GM23338 (cell line): ENCODE data around the gene USP9Y. TPM values are rescaled to one million over a fixed set of nuclear protein-coding genes. Genes with fewer than 3 reads are reported as not detected.

Source experiments
- ATAC-seq: fragments of 200-7000 bp; cut with Tn5 transposase; 3 replicates; pipeline ENCODE4 v1.9.1; 2020
- DNase-seq: peaks from one replicate; pipeline ENCODE4 v3.0.0-alpha.2; 2015; ENCODE audit warnings: low spot score
- H2AFZ ChIP-seq: fragments of 200-600 bp; sonication (generic); 2 replicates; pipeline ENCODE4 v1.8.0; 2016; ENCODE audit warnings: antibody characterized with exemption, mild to moderate bottlenecking, moderate library complexity
- H3F3A ChIP-seq: fragments of 200-600 bp; sonication (generic); replicated peaks from 2 replicates; pipeline ENCODE4 v1.8.0; 2017; ENCODE audit warnings: antibody characterized with exemption, mixed run types, low read depth
- H3K27ac ChIP-seq: fragments of 200-600 bp; sonication (generic); 2 replicates; pipeline ENCODE4 v1.6.1; 2016; ENCODE audit warnings: low read depth
- H3K27me3 ChIP-seq: fragments of 200-600 bp; sonication (generic); 2 replicates; pipeline ENCODE4 v1.8.0; 2016; ENCODE audit warnings: mild to moderate bottlenecking, mixed run types, moderate library complexity; ENCODE audit not compliant: insufficient read depth
- H3K36me3 ChIP-seq: fragments of 200-600 bp; sonication (generic); 2 replicates; pipeline ENCODE4 v1.8.0; 2016; ENCODE audit warnings: mild to moderate bottlenecking; ENCODE audit not compliant: insufficient read depth
- H3K4me1 ChIP-seq: fragments of 200-600 bp; sonication (generic); 2 replicates; pipeline ENCODE4 v1.8.0; 2016; ENCODE audit warnings: mild to moderate bottlenecking, moderate library complexity; ENCODE audit not compliant: insufficient read depth
- H3K4me2 ChIP-seq: fragments of 200-600 bp; sonication (generic); 2 replicates; pipeline ENCODE4 v1.7.1; 2017; ENCODE audit warnings: mixed run types
- H3K4me3 ChIP-seq: fragments of 200-600 bp; sonication (generic); 2 replicates; pipeline ENCODE4 v1.6.1; 2016; ENCODE audit warnings: mixed run types
- H3K79me2 ChIP-seq: fragments of 200-600 bp; sonication (generic); replicated peaks from 2 replicates; pipeline ENCODE4 v1.8.0; 2017; ENCODE audit warnings: mild to moderate bottlenecking; ENCODE audit not compliant: insufficient read depth
- H3K9me2 ChIP-seq: fragments of 200-600 bp; sonication (generic); 2 replicates; pipeline ENCODE4 v1.8.0; 2017; ENCODE audit not compliant: insufficient read depth
- H4K20me1 ChIP-seq: fragments of 200-600 bp; sonication (generic); replicated peaks from 2 replicates; pipeline ENCODE4 v1.8.0; 2017; ENCODE audit warnings: mild to moderate bottlenecking; ENCODE audit not compliant: insufficient read depth
- H3K27ac Mint-ChIP-seq: 2 replicates; pipeline ENCODE4 v1.8.0; 2020; ENCODE audit warnings: inconsistent platforms, mild to moderate bottlenecking, moderate library complexity, mixed read lengths
- H3K27me3 Mint-ChIP-seq: 3 replicates; pipeline ENCODE4 v1.8.0; 2022; ENCODE audit warnings: low read depth, mild to moderate bottlenecking, moderate library complexity, mixed read lengths, inconsistent platforms; ENCODE audit not compliant: insufficient read depth, poor library complexity
- H3K36me3 Mint-ChIP-seq: 3 replicates; pipeline ENCODE4 v1.8.0; 2021; ENCODE audit warnings: low read depth, mild to moderate bottlenecking, inconsistent platforms, moderate library complexity, mixed read lengths
- H3K4me1 Mint-ChIP-seq: 3 replicates; pipeline ENCODE4 v1.8.0; 2020; ENCODE audit warnings: mild to moderate bottlenecking, inconsistent platforms, mixed read lengths
- H3K4me3 Mint-ChIP-seq: 3 replicates; pipeline ENCODE4 v1.8.0; 2021; ENCODE audit warnings: moderate library complexity, mild to moderate bottlenecking, inconsistent platforms, mixed read lengths
- H3K9me3 Mint-ChIP-seq: 3 replicates; pipeline ENCODE4 v1.8.0; 2020; ENCODE audit warnings: moderate library complexity, mild to moderate bottlenecking, inconsistent platforms, mixed read lengths
- CREB1 ChIP-seq: fragments of 250-450 bp; sonication (Bioruptor Pico); IDR thresholded peaks from 2 replicates; pipeline ENCODE4 v1.5.0; 2020; ENCODE audit warnings: low read depth, mild to moderate bottlenecking, moderate library complexity
- CTCF ChIP-seq, 2 experiments: fragments of 200-600 bp in 1 of 2; sonication (generic) in 1 of 2; conservative IDR thresholded peaks; 2 replicates each; pipeline versions ENCODE4 v1.5.1 to v1.6.1; 2016 to 2017; ENCODE audit warnings: antibody characterized with exemption in 2 of 2, low read depth in 2 of 2, mild to moderate bottlenecking in 2 of 2, moderate library complexity in 1 of 2
- ETS1 ChIP-seq: IDR thresholded peaks from 2 replicates; pipeline ENCODE4 v1.6.1; 2016; ENCODE audit warnings: antibody characterized with exemption
- EZH2 ChIP-seq: fragments of 200-600 bp; sonication (generic); IDR thresholded peaks from one replicate; pipeline ENCODE4 v1.8.0; 2017; ENCODE audit warnings: antibody characterized with exemption, mild to moderate bottlenecking, low read depth; ENCODE audit not compliant: unreplicated experiment
- EZH2phosphoT487 ChIP-seq: fragments of 200-600 bp; sonication (generic); IDR thresholded peaks from one replicate; pipeline ENCODE4 v1.8.1; 2018; ENCODE audit warnings: antibody characterized with exemption; ENCODE audit not compliant: unreplicated experiment
- JUNB ChIP-seq: IDR thresholded peaks from one replicate; pipeline ENCODE4 v1.6.1; 2016; ENCODE audit warnings: antibody characterized with exemption; ENCODE audit not compliant: unreplicated experiment
- NANOG ChIP-seq: IDR thresholded peaks from 2 replicates; pipeline ENCODE4 v1.6.1; 2016; ENCODE audit warnings: antibody characterized with exemption, borderline replicate concordance
- POLR2AphosphoS5 ChIP-seq: IDR thresholded peaks from 2 replicates; pipeline ENCODE4 v1.6.1; 2016; ENCODE audit warnings: antibody characterized with exemption, low read depth
- REST ChIP-seq: IDR thresholded peaks from one replicate; pipeline ENCODE4 v1.6.1; 2018; ENCODE audit warnings: antibody characterized with exemption; ENCODE audit not compliant: unreplicated experiment
- STAT1 ChIP-seq: IDR thresholded peaks from one replicate; pipeline ENCODE4 v1.6.1; 2016; ENCODE audit warnings: antibody characterized with exemption; ENCODE audit not compliant: unreplicated experiment
- ZNF114 ChIP-seq: fragments of 250-450 bp; sonication (Bioruptor Pico); IDR thresholded peaks from 2 replicates; pipeline ENCODE4 v1.5.0; 2020; ENCODE audit warnings: mild to moderate bottlenecking, moderate library complexity
- ZNF331 ChIP-seq: fragments of 250-450 bp; sonication (Bioruptor Pico); IDR thresholded peaks from 2 replicates; pipeline ENCODE4 v1.5.0; 2020; ENCODE audit warnings: low read depth, mild to moderate bottlenecking, moderate library complexity
- ZNF462 ChIP-seq: fragments of 250-450 bp; sonication (Bioruptor Pico); IDR thresholded peaks from 2 replicates; pipeline ENCODE4 v1.5.0; 2020; ENCODE audit warnings: mild to moderate bottlenecking, moderate library complexity
- polyA plus RNA-seq: library from polyadenylated mRNA; unstranded; fragments of >200 nt; fragmentation: Nextera tagmentation; extraction: Ambion mirVana; gene quantifications from 2 replicates; pipeline ENCODE4 v1.2.1, GENCODE V29; 2016
- total RNA-seq: library from RNA; depleted of rRNA; stranded (reverse); fragments of >200 nt; shearing (Covaris generic); gene quantifications from 2 replicates; pipeline ENCODE4 v1.2.3, GENCODE V29; 2014

Gene USP9Y
- total and polyA plus RNA-seq, 2 experiments from 2014 or later = 23.7 to 49.0 TPM

GRCh38 chrY:12678111-12678510, 22.9 kb upstream of the USP9Y start:
- Mint-ChIP-seq H3K36me3 (peaks cover 45% of the 10 kb centered on the region), H3K4me1 (peaks cover 32% of the 10 kb centered on the region), H3K27me3 (peaks cover 2% of the 10 kb centered on the region), H3K4me3 (no peak overlapping the region), H3K27ac (peak overlapping the region; percentile 84), H3K9me3 (peaks cover 23% of the 10 kb centered on the region)
- H3K27me3 ChIP-seq = no peaks in the 10 kb centered on the region
- peak overlapping the region; percentile 29 for H3K27ac ChIP-seq
- peak overlapping the region; percentile 70 for H3K4me2 ChIP-seq
- no peaks in the 10 kb centered on the region for H4K20me1 ChIP-seq
- TF ChIP-seq NANOG = no peak
- no peak for TF ChIP-seq JUNB
- no peak for TF ChIP-seq ZNF462
- no peak for TF ChIP-seq POLR2AphosphoS5
- TF ChIP-seq CTCF (conservative IDR thresholded peaks at IDR 0.05; ENCODE audit: low read depth in 2 of 2) = no peak
- no peak for TF ChIP-seq ETS1
- TF ChIP-seq CREB1 = no peak
- TF ChIP-seq ZNF331 (CRISPR knock-in tag) = no peak
- TF ChIP-seq ZNF114 = no peak
- TF ChIP-seq REST = no peak
- no peak for TF ChIP-seq EZH2phosphoT487
- TF ChIP-seq EZH2 = no peak
- TF ChIP-seq STAT1 = no peak
- H3F3A ChIP-seq = peaks cover 3% of the 10 kb centered on the region; the same call in 1 of the 2 replicates
- H2AFZ ChIP-seq = no peak overlapping the region
- H3K4me3 ChIP-seq = peak overlapping the region; percentile 13; the same call in 1 of the 2 replicates
- DNase-seq = no peak
- peaks cover 95% of the 10 kb centered on the region for H3K79me2 ChIP-seq
- peaks cover 43% of the 10 kb centered on the region for H3K4me1 ChIP-seq
- H3K9me2 ChIP-seq = no peaks in the 10 kb centered on the region
- H3K36me3 ChIP-seq = peaks cover 11% of the 10 kb centered on the region
- peak; percentile 50 for ATAC-seq
